ENCODE data around the gene NRP1. TPM values are rescaled to one million over a fixed set of nuclear protein-coding genes. Genes with fewer than 3 reads are reported as not detected.

Gene NRP1
- polyA plus RNA-seq, 1 of the 3 experiments (the other 2 are of a cell fraction) = 129 TPM

DNA sequence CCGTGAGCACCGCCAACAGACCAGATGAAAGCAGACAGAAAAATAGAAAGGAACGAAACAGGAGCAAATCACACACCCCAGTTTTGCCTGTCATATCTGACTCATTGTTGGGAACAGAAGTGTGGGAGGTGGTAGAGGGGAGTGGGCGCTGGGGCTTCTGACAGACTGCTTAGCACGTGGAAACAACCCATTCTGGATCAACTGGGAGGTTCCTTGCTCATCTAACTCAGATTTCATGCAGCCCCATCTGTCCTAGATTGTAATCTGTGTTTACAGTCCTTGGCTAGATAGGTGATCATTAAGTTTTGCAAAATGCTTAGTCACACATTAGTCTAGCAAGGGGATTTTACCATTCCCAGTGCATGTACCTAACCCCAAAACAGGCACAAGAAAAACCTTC lies 154.1 kb downstream of the NRP1 start:
- no peaks in the 10 kb centered on the region for H3K27me3 ChIP-seq (ENCODE audit: insufficient read depth)
- H3K4me3 ChIP-seq (ENCODE audit: low read depth in 2 of 2, low read length in 1 of 2) = no peak overlapping the region
- peaks cover 25% of the 10 kb centered on the region for H3F3A ChIP-seq (replicated peaks; ENCODE audit: insufficient read depth)
- ChIA-PET CTCF (no interaction called here), POLR2A (no interaction called here)
- peak overlapping the region in 1 of 2 experiments; percentile 1; a peak in 1 of 4 replicates for H3K27ac ChIP-seq (ENCODE audit: low read depth in 2 of 2, low read length in 1 of 2)
- H3K9me2 ChIP-seq = no peaks in the 10 kb centered on the region
- peaks cover 0 to 21% of the 10 kb centered on the region in 2 experiments; a peak in 2 of 4 replicates for H3K4me1 ChIP-seq (ENCODE audit: control insufficient read depth in 1 of 2, insufficient read depth in 2 of 2, low read depth in 1 of 2, low read length in 1 of 2)
- DNase-seq = no peak
- peaks cover 34 to 73% of the 10 kb centered on the region in 2 experiments for H3K36me3 ChIP-seq (replicated peaks in 1 of 2; ENCODE audit: control insufficient read depth in 1 of 2, insufficient read depth in 2 of 2, low read length in 1 of 2)
- H3K4me2 ChIP-seq = no peak overlapping the region
- TF ChIP-seq, protein P1, sequence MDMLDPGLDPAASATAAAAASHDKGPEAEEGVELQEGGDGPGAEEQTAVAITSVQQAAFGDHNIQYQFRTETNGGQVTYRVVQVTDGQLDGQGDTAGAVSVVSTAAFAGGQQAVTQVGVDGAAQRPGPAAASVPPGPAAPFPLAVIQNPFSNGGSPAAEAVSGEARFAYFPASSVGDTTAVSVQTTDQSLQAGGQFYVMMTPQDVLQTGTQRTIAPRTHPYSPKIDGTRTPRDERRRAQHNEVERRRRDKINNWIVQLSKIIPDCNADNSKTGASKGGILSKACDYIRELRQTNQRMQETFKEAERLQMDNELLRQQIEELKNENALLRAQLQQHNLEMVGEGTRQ (IDR thresholded peaks at IDR 0.05; ENCODE audit: borderline replicate concordance, low read depth, low read length) = no peak
- TF ChIP-seq TCF12 (IDR thresholded peaks at IDR 0.05) = no peak
- no peak for TF ChIP-seq MXI1 (IDR thresholded peaks at IDR 0.05; ENCODE audit: low read depth, low read length)
- TF ChIP-seq, protein P2, sequence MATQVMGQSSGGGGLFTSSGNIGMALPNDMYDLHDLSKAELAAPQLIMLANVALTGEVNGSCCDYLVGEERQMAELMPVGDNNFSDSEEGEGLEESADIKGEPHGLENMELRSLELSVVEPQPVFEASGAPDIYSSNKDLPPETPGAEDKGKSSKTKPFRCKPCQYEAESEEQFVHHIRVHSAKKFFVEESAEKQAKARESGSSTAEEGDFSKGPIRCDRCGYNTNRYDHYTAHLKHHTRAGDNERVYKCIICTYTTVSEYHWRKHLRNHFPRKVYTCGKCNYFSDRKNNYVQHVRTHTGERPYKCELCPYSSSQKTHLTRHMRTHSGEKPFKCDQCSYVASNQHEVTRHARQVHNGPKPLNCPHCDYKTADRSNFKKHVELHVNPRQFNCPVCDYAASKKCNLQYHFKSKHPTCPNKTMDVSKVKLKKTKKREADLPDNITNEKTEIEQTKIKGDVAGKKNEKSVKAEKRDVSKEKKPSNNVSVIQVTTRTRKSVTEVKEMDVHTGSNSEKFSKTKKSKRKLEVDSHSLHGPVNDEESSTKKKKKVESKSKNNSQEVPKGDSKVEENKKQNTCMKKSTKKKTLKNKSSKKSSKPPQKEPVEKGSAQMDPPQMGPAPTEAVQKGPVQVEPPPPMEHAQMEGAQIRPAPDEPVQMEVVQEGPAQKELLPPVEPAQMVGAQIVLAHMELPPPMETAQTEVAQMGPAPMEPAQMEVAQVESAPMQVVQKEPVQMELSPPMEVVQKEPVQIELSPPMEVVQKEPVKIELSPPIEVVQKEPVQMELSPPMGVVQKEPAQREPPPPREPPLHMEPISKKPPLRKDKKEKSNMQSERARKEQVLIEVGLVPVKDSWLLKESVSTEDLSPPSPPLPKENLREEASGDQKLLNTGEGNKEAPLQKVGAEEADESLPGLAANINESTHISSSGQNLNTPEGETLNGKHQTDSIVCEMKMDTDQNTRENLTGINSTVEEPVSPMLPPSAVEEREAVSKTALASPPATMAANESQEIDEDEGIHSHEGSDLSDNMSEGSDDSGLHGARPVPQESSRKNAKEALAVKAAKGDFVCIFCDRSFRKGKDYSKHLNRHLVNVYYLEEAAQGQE (IDR thresholded peaks at IDR 0.05; ENCODE audit: low read depth, low read length) = no peak
- TF ChIP-seq, protein P3, sequence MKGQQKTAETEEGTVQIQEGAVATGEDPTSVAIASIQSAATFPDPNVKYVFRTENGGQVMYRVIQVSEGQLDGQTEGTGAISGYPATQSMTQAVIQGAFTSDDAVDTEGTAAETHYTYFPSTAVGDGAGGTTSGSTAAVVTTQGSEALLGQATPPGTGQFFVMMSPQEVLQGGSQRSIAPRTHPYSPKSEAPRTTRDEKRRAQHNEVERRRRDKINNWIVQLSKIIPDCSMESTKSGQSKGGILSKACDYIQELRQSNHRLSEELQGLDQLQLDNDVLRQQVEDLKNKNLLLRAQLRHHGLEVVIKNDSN (IDR thresholded peaks at IDR 0.05; ENCODE audit: borderline replicate concordance, low read depth) = no peak
- TF ChIP-seq FOSL2 (IDR thresholded peaks at IDR 0.05; ENCODE audit: borderline replicate concordance, low read depth) = no peak
- no peak for TF ChIP-seq SMC3 (IDR thresholded peaks at IDR 0.05; ENCODE audit: low read depth, low read length)
- TF ChIP-seq YY1 (IDR thresholded peaks at IDR 0.05; ENCODE audit: low read depth) = no peak
- TF ChIP-seq, protein P4, sequence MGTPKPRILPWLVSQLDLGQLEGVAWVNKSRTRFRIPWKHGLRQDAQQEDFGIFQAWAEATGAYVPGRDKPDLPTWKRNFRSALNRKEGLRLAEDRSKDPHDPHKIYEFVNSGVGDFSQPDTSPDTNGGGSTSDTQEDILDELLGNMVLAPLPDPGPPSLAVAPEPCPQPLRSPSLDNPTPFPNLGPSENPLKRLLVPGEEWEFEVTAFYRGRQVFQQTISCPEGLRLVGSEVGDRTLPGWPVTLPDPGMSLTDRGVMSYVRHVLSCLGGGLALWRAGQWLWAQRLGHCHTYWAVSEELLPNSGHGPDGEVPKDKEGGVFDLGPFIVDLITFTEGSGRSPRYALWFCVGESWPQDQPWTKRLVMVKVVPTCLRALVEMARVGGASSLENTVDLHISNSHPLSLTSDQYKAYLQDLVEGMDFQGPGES (IDR thresholded peaks at IDR 0.05; ENCODE audit: low read depth, low read length) = no peak
- no peak for TF ChIP-seq FOXJ3 (CRISPR knock-in tag; IDR thresholded peaks at IDR 0.05)
- no peak for TF ChIP-seq JUND (IDR thresholded peaks at IDR 0.05)
- no peak for TF ChIP-seq CHD2 (IDR thresholded peaks at IDR 0.05; ENCODE audit: low read length, partially characterized antibody)
- no peak for TF ChIP-seq POLR2AphosphoS5 (IDR thresholded peaks at IDR 0.05; ENCODE audit: low read depth, low read length)
- TF ChIP-seq GATA2 (CRISPR knock-in tag; IDR thresholded peaks at IDR 0.05) = no peak
- TF ChIP-seq, protein P5, sequence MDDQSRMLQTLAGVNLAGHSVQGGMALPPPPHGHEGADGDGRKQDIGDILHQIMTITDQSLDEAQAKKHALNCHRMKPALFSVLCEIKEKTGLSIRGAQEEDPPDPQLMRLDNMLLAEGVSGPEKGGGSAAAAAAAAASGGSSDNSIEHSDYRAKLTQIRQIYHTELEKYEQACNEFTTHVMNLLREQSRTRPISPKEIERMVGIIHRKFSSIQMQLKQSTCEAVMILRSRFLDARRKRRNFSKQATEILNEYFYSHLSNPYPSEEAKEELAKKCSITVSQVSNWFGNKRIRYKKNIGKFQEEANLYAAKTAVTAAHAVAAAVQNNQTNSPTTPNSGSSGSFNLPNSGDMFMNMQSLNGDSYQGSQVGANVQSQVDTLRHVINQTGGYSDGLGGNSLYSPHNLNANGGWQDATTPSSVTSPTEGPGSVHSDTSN (IDR thresholded peaks at IDR 0.05) = no peak
- no peak overlapping the region for H3K9ac ChIP-seq
- no peak overlapping the region for H2AFZ ChIP-seq (ENCODE audit: low read depth)
- 98% methylated on average over 5 of the region's 5 CpGs for WGBS (ENCODE audit: low lambda C conversion rate)
- H4K20me1 ChIP-seq (ENCODE audit: insufficient read depth) = no peaks in the 10 kb centered on the region
- no peaks in the 10 kb centered on the region for H3K9me3 ChIP-seq
- H3K79me2 ChIP-seq (ENCODE audit: insufficient read depth) = no peaks in the 10 kb centered on the region

All from SK-N-SH (cell line).